Stimulated activated CD4-positive, alpha-beta T cell treated with anti-CD3 and anti-CD28 coated beads, Interleukin-15, amount 100 ng/mL, for 1 hour (primary cell): Measurements from ENCODE around the gene OPN4.

Source experiments
- DNase-seq, 2 donors: peaks; one replicate each; pipeline ENCODE4 v3.0.0-alpha.2; 2020; ENCODE audit warnings: low read depth in 1 of 2, low spot score in 1 of 2

OPN4 gene

DNA sequence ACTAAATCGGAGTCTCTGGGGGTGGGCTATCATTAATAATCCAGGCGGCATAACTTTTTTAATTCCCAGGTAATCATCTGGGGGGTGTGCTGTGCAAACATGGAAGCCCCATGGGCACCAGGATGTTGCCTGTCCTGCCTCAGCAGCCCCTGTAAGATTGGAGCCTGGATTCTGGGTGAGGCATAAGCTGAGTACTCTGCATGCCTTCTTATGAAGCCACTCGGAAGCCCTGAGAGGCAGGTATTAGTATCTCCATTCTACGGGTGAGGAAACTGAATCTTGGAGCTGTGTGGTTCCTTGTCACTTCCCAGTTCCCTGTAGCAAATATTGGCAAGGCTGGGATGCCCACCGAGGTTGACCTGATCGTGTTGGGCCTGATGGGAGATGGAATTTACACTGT, 7.4 kb upstream of the OPN4 start:
- DNase-seq, result no peak

DNA sequence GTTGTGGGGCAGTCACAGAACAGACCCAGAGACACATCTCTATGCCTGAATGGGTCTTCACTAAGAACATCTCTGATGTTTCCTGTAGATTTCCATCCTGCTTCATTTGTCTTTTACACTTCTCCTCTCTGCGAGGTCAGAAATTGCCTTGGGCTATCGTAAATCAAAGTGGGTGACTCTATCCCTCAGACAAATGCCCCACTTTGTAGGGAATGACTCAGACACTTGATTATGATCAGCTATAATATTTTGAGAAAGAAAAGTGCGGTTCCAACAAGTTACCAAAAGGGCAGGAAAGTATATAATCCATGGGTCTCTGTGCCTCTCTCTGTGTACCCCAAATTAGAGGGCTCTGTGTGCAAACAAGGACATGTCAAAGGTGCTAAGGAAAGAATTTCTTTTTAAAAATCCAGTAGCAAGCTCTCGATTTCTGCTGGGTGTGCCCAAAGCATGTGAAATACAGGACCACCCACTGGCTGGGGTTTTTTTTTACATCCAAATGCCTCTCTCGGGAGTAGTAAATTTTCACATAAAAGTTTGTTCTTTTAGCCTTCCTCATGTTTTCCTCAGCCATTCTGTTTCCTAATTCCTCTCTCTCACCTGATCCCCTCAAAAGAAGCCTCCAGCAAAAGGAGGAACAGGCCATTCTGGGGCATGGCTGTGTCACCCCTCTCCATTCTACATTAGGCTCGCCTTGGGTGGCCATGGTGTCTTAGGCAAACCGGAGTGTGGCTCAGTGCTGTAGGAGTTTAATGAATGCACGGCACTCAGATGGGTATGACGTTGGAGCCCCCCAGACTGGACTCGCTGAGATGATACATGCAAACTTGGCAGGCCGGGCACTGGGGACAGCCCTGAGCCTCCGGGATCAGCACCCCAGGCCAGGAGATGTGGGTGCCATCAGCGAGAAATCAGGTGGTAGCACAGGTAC, 6.3 kb upstream of the OPN4 start:
- no peak for DNase-seq

DNA sequence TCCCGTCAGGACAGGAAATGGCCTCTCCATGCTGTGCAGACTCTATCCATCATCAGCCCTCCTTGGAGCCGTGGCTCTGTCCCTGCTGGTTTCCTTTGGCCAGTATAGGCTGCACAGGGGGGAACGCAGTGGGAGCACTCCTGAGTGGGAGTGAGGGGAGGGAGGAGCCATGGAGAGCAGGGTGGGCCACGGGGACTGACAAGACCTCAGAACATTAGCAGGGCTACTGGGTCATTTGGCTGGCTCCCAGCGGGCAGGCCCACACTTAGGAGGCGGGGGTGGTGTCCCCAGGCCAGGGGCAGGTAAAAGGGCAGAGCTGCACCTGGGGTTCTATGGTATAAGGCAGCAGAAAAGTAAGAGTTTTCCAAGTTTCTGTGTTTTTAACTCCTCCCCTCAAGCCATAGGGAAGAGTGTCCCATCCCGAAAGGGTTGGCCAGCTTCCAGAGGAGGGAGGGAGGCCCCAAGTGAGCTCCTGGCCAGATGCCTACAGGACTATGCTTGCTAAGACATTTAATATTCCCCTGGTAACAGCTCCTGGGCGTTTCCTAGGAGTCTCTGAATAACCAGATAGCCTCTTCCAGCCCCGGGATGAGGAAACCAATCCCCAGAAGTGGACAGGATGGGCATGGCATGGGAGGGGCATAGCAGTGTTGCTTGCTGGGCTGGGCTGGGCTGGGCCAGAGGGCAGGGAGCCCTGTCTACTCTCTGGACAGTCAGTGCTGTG, 5.5 kb upstream of the OPN4 start:
- DNase-seq, result no peak

DNA sequence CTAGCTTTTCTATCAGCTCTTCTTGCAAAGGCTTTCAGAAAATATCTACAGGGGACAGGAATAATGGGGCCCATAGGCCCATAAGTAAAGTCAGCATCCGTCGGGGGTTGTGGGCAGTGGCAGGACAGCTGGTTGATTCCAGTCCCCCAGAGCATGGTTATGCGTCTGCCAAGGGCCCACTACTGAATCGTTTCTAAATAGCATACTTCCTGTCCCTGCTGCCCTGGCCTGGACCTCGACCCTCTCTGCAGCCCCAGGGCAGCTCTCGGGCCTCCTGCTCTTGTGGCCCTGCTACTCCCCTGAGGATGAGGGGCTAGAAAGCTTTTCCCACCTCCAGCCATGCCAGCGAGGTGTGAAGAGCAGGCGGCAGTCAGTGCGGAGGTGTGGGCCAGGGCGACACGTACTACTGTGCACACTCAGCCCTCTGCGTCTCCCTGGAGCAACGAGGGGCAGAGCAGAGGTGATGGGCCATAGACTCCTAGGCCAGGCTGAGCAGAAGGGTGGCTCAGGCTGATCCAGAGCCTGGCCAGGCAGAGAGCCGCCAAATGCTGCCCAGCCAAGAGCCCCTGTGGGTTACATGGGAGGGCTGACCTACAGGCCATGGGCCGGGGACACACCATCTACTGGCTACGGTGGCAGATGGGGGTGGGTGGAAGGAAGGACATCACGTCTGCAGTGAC, 4.7 kb upstream of the OPN4 start:
- no peak for DNase-seq

GRCh38 chr10:86650151-86650550, 4.2 kb upstream of the OPN4 start:
- no peak for DNase-seq

DNA sequence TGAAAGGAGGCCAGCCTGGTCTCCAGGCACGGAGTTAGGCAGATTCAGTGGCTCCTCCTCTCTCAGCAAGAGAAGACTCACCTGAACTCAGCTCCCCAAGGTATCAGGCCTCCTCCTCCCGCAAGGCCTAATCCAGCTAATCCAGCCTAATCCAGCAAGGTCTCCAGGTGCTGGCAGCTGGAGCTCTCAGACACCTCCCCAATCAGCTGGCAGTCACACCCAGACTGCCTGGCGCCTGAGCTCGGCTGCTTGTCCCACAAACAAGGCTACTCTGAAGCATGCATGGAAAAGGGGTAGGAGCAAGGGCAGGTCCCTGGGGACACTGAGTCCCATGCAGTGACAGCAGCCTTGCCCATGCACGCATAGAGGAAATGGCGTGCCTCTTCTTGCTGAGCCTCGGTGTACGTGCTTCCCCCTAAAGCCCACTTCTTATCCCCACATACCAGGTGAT, 3.3 kb upstream of the OPN4 start:
- DNase-seq, result no peak

- DNase-seq, result no peak
These were observed 2.6 kb upstream of the OPN4 start for GRCh38 chr10:86651631-86652331.

DNA sequence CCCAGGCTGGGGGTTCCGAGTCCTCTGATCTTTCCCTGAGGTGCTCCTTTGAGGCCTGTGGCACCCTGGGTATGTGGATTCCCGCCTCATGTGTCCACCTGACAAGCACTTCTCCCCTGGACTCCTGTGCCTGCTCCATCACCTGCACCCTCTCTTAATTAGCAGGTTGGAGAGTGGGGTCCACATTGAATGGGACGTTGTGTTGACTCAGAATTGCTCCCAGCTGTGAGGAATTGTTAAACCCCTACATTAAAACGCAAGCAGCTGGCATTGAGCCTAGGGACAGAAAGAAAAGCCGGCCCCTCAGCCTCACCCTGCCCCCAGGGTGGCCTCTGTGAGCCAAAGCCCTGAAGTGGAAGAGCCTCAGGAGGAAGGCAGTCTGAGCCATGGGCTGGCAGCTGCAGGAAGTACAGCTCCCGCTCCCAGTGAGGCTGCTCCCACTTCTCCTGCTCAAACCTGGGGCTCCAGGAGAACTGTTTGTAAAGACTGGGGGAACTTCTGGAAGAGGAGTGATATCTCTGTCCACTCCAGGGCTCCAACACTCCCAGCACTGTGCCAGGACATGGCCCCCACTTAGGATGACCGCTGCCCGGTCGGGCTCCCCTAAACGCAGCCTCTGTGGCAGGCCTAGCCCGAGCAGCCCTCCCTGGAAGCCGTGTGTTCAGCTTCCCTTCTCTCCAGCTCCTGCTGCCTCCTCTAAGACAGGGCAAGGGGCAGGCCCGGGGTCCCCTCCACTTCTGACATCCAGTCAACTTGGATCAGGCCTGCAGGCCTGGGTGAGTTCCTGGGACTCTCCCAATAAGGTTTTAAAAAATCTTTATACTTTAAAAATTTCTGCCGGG, 1.8 kb upstream of the OPN4 start:
- DNase-seq, result no peak

DNA sequence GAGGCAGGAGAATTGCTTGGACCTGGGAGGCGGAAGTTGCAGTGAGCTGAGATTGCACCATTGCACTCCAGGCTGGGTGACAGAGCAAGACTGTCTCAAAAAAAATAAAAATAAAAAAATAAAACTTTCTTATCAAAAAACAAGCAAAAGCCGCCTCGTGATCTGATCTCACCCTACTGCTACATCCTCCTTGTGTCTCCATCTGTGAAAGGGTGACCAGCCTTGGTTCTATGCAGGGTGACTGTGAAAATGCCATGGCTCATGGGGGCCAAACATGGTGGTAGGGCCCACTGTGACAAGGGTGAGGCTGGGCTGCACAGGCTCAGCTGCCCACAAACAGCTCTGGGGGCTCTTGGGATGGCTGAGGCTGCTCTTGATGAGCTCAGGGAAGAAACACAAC, 968 bp upstream of the OPN4 start:
- no peak for DNase-seq

- no peak for DNase-seq
These were observed 360 bp upstream of the OPN4 start for GRCh38 chr10:86653987-86654386.

GRCh38 chr10:86655173-86655540, 810 bp downstream of the OPN4 start:
- DNase-seq, result no peak

GRCh38 chr10:86655596-86655995, 1.2 kb downstream of the OPN4 start:
- no peak for DNase-seq

GRCh38 chr10:86657011-86657395, 2.7 kb downstream of the OPN4 start:
- no peak for DNase-seq

DNA sequence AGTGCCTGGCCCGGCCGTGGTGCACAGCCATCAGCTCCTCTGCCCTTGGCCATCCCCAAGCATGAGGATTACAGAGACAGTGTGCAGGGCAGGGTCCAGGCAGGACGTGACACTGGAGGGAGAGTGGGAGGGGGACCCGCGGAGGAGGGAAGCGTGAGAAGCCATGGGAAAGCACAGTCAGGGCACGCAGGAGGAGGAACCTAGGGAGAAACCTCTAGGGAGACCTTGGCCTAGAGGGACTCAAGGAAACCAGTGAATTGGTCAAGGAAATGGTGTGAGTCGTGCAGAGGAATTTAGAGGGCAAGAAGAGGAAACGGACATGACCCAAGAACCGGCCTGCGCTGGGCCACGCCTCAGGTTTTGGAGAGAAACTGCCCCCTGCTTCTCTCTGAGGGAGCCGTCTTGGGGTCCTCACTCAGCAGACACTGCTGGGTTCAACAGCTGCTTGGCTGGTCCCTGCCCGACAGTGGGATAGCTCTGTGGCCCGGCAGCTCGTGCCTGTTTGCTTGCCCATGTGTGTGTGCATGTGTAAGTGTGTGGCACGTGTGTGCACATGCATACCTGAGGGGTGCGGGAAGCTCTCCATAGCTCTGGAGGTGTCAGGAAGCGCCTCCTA, 3.2 kb downstream of the OPN4 start:
- no peak for DNase-seq

DNA sequence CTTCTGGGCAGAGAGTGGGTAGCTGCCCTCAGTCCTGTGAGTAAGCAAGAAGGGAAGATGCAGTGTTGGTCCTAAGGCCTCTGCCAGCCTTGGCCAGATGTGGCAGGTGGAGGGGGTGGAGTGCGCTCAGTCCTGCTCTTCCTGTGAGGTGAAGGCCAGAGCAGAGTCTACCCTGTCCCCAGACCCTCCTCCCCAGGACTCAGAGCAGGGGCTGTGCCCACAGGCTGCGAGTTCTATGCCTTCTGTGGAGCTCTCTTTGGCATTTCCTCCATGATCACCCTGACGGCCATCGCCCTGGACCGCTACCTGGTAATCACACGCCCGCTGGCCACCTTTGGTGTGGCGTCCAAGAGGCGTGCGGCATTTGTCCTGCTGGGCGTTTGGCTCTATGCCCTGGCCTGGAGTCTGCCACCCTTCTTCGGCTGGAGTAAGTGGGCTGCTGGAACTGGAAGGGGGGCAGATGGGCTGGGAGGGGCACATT, 4.0 kb downstream of the OPN4 start:
- DNase-seq, result no peak

DNA sequence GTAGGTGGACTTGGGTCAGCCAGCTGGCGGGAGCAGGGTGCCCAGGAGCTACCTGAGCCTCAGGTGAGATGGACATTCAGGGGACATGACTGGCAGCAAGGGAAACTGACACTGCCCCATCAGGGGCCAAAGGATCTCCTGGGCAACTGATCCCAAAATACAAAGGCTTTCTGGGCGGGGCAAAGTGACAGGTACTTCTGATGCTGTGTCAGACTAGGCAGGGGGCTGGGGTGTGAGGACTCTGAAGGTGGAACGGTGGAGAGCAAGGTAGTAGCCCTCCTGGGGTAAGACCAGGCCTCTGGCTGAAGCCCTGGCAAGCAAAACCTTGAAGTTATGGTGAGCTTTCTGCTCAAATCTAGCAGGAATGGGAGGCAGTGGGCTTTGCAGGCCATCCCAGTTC, 4.4 kb downstream of the OPN4 start:
- no peak for DNase-seq

DNA sequence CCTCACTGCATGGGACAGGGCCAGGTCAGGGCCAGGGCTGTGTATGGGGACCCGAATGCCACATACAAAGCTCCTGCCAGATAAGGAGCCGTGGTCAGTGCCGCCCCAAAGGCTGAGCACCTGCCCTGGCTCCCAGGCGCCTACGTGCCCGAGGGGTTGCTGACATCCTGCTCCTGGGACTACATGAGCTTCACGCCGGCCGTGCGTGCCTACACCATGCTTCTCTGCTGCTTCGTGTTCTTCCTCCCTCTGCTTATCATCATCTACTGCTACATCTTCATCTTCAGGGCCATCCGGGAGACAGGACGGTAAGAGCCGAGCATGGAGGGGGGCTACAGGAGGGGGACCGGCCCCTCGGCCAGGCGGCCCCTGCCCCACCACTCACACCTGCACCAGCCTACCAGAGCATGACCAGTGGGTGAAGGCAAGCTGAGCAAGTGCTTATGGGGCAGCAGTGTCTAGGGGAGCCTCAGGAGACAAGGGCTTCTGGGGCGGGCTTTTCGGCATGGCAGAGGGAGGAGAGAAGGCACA, 4.9 kb downstream of the OPN4 start:
- DNase-seq, result no peak

- DNase-seq, result no peak
These were observed 5.5 kb downstream of the OPN4 start for GRCh38 chr10:86659721-86660453.
